ENCODE measurements around the gene MPRIP. TPM values are rescaled to one million over a fixed set of nuclear protein-coding genes. Genes with fewer than 3 reads are reported as not detected.

The MPRIP gene
- total RNA-seq, 1 donor from 2014 or later = 224 TPM

DNA sequence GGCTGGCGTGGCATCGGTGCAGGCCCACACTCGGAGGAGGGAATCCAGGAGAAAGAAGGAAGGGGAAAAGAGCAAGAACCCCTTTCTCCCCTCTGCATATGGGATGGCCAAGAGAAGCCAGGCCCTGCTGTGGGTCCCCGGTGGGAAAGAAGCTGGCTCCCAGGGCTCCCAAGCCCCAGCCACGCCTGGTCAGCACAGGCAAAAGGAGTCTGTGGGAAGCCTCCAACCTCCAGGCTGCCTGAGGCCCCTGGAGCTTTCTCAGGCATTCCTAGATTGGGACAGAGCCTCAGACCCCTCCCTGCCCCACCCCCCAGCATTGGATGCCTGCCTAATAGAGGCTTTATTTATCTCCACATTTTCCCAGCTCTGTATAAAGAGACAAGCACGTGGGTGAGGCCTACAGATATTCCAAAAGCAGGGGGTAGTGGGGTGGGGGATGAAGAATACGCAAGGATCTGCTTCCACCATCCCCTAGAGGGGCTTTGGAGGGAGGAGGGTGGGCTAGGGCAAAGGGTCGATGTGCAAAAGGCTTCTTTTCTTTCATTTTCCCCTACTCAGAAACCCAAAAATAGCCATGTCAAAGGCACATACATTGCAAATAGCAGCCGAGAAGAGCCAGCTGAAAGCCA, 56.4 kb downstream of the MPRIP start:
- no peak for TF ChIP-seq CTCF (IDR thresholded peaks at IDR 0.05; ENCODE audit: unreplicated experiment)
- peak overlapping the region; percentile 88 for H3K27ac Mint-ChIP-seq
- peaks cover 49% of the 10 kb centered on the region for H3K4me1 Mint-ChIP-seq
- DNase-seq (ENCODE audit: low spot score in 2 of 2, unreplicated experiment in 2 of 2) = no peak
- no peaks in the 10 kb centered on the region for H3K27me3 Mint-ChIP-seq (ENCODE audit: low read depth)
- no peaks in the 10 kb centered on the region for H3K9me3 Mint-ChIP-seq
- no peak overlapping the region for H3K4me3 Mint-ChIP-seq
- H3K36me3 Mint-ChIP-seq = no peaks in the 10 kb centered on the region

- Mint-ChIP-seq H3K4me1 (peaks cover 39% of the 10 kb centered on the region), H3K9me3 (no peaks in the 10 kb centered on the region), H3K36me3 (peaks cover 7% of the 10 kb centered on the region), H3K4me3 (no peak overlapping the region), H3K27ac (no peak overlapping the region), H3K27me3 (ENCODE audit: low read depth) (no peaks in the 10 kb centered on the region)
- DNase-seq (ENCODE audit: low spot score in 2 of 2, unreplicated experiment in 2 of 2) = no peak
- no peak for TF ChIP-seq CTCF (IDR thresholded peaks at IDR 0.05; ENCODE audit: unreplicated experiment)
Observed at GRCh38 chr17:17102176-17102575, 59.9 kb downstream of the MPRIP start.

DNA sequence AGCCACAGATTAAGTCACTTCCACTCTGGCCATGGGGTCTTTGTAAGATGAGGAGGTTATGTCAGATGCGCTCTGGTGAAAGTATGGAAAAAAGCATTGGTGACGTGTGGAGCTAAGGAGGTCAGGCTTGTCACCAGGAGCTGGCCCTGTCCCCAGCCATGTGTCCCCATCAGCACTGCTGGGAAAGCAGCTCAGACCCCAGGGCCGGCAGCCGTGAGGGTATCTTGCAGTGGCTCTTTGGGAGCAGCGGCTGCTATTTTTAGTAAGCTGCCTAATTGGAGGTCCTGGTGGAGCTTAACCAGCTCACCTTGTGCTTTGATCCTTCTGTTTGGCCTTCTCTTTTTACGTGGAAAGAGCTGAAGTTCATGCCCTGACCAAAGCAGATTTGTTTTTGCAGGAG, 60.9 kb downstream of the MPRIP start:
- peaks cover 7% of the 10 kb centered on the region for H3K36me3 Mint-ChIP-seq
- H3K27me3 Mint-ChIP-seq (ENCODE audit: low read depth) = no peaks in the 10 kb centered on the region
- TF ChIP-seq CTCF (IDR thresholded peaks at IDR 0.05; ENCODE audit: unreplicated experiment) = no peak
- peaks cover 38% of the 10 kb centered on the region for H3K4me1 Mint-ChIP-seq
- H3K4me3 Mint-ChIP-seq = no peak overlapping the region
- H3K27ac Mint-ChIP-seq = peak overlapping the region; percentile 45
- no peak for DNase-seq (ENCODE audit: low spot score in 2 of 2, unreplicated experiment in 2 of 2)
- H3K9me3 Mint-ChIP-seq = no peaks in the 10 kb centered on the region

GRCh38 chr17:17104036-17104435, 61.8 kb downstream of the MPRIP start:
- DNase-seq (ENCODE audit: low spot score in 2 of 2, unreplicated experiment in 2 of 2) = no peak
- no peak for TF ChIP-seq CTCF (IDR thresholded peaks at IDR 0.05; ENCODE audit: unreplicated experiment)
- Mint-ChIP-seq H3K9me3 (no peaks in the 10 kb centered on the region), H3K27me3 (ENCODE audit: low read depth) (no peaks in the 10 kb centered on the region), H3K27ac (no peak overlapping the region), H3K4me1 (peaks cover 32% of the 10 kb centered on the region), H3K4me3 (no peak overlapping the region), H3K36me3 (peaks cover 7% of the 10 kb centered on the region)

DNA sequence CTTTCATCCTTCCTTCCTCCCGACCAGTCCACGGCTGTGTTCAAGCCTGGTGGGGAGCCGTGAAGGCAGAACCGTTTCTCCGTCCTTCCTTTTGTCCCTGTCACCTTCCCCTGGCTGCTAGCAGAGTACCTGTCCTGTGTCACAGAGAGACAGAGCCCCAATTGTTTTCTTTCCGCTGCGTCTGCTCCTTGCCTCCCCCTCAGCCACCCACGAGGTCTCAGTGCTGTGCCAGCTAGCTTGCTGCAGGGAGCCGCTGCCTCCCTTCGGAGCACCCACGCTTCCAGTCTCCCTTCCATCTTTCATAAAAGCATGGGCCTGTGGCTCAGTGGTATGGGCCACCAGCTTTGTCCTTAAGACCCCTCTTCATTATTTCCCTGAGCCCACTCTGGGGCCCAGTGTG, 62.2 kb downstream of the MPRIP start:
- H3K9me3 Mint-ChIP-seq = no peaks in the 10 kb centered on the region
- H3K27ac Mint-ChIP-seq = peak overlapping the region; percentile 61
- DNase-seq (ENCODE audit: low spot score in 2 of 2, unreplicated experiment in 2 of 2) = no peak
- TF ChIP-seq CTCF (IDR thresholded peaks at IDR 0.05; ENCODE audit: unreplicated experiment) = no peak
- peaks cover 33% of the 10 kb centered on the region for H3K4me1 Mint-ChIP-seq
- H3K27me3 Mint-ChIP-seq (ENCODE audit: low read depth) = no peaks in the 10 kb centered on the region
- H3K36me3 Mint-ChIP-seq = peaks cover 7% of the 10 kb centered on the region
- H3K4me3 Mint-ChIP-seq = no peak overlapping the region

GRCh38 chr17:17105976-17106375, 63.7 kb downstream of the MPRIP start:
- no peaks in the 10 kb centered on the region for H3K9me3 Mint-ChIP-seq
- no peak overlapping the region for H3K4me3 Mint-ChIP-seq
- H3K4me1 Mint-ChIP-seq = peaks cover 39% of the 10 kb centered on the region
- H3K27ac Mint-ChIP-seq = peak overlapping the region; percentile 85
- H3K27me3 Mint-ChIP-seq (ENCODE audit: low read depth) = no peaks in the 10 kb centered on the region
- no peak for DNase-seq (ENCODE audit: low spot score in 2 of 2, unreplicated experiment in 2 of 2)
- TF ChIP-seq CTCF (IDR thresholded peaks at IDR 0.05; ENCODE audit: unreplicated experiment) = no peak
- peaks cover 7% of the 10 kb centered on the region for H3K36me3 Mint-ChIP-seq

All from mesothelial cell of epicardium (in vitro differentiated cells).